ENCODE results near the gene FRMD4A.
A peak's percentile ranks its signal among the peaks of the same experiment; 100 is the strongest.

The FRMD4A gene

DNA sequence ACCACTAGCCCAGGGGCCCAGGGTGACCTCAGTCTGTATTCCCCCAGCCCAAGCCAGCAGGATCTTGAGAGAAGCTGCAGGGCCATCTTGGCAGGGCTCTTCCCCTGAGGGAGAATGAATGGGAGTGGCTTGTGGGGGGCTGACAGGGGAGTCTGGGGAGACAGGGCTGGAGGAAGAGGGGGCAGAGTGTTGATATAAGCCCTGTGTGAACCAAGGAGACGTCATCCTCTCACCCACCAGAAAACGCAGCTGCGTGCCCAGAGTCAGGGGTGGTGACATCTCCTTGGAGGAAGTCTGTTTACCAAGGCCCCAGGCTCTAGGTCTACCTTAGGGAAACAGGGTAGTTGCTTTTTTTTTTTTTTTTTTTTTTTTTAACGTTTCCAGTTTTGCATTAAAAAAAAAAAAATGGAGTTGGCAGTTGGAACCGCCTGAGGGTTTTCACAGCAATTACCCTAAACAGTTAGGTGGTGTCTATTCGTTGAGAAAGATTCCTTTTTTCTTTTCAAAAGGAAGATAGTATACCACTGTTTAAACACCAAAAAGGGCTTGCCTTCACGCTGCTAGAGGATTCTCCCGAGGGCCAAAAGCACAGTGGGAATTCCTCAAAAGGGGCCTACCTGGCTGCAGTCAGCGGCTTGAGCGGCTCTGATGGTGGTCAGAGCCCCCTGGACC lies 630.1 kb downstream of the FRMD4A start:
- H3K27ac ChIP-seq (replicated peaks), result no peak overlapping the region
- no peak overlapping the region for H3K4me3 ChIP-seq (replicated peaks; ENCODE audit: insufficient read depth, low read length)
- H3K27me3 ChIP-seq (ENCODE audit: insufficient read depth, poor library complexity, severe bottlenecking), result no peaks in the 10 kb centered on the region
- TF ChIP-seq, protein P1, sequence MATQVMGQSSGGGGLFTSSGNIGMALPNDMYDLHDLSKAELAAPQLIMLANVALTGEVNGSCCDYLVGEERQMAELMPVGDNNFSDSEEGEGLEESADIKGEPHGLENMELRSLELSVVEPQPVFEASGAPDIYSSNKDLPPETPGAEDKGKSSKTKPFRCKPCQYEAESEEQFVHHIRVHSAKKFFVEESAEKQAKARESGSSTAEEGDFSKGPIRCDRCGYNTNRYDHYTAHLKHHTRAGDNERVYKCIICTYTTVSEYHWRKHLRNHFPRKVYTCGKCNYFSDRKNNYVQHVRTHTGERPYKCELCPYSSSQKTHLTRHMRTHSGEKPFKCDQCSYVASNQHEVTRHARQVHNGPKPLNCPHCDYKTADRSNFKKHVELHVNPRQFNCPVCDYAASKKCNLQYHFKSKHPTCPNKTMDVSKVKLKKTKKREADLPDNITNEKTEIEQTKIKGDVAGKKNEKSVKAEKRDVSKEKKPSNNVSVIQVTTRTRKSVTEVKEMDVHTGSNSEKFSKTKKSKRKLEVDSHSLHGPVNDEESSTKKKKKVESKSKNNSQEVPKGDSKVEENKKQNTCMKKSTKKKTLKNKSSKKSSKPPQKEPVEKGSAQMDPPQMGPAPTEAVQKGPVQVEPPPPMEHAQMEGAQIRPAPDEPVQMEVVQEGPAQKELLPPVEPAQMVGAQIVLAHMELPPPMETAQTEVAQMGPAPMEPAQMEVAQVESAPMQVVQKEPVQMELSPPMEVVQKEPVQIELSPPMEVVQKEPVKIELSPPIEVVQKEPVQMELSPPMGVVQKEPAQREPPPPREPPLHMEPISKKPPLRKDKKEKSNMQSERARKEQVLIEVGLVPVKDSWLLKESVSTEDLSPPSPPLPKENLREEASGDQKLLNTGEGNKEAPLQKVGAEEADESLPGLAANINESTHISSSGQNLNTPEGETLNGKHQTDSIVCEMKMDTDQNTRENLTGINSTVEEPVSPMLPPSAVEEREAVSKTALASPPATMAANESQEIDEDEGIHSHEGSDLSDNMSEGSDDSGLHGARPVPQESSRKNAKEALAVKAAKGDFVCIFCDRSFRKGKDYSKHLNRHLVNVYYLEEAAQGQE (IDR thresholded peaks at IDR 0.05; ENCODE audit: insufficient replicate concordance, low read depth), result no peak
- TF ChIP-seq SPI1 (IDR thresholded peaks at IDR 0.05; ENCODE audit: borderline replicate concordance, low read depth) (no peak), POLR2AphosphoS5 (IDR thresholded peaks at IDR 0.05; ENCODE audit: low read depth) (no peak), GABPA (IDR thresholded peaks at IDR 0.05; ENCODE audit: low read depth) (no peak)
- TF ChIP-seq, protein P2, sequence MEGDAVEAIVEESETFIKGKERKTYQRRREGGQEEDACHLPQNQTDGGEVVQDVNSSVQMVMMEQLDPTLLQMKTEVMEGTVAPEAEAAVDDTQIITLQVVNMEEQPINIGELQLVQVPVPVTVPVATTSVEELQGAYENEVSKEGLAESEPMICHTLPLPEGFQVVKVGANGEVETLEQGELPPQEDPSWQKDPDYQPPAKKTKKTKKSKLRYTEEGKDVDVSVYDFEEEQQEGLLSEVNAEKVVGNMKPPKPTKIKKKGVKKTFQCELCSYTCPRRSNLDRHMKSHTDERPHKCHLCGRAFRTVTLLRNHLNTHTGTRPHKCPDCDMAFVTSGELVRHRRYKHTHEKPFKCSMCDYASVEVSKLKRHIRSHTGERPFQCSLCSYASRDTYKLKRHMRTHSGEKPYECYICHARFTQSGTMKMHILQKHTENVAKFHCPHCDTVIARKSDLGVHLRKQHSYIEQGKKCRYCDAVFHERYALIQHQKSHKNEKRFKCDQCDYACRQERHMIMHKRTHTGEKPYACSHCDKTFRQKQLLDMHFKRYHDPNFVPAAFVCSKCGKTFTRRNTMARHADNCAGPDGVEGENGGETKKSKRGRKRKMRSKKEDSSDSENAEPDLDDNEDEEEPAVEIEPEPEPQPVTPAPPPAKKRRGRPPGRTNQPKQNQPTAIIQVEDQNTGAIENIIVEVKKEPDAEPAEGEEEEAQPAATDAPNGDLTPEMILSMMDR (IDR thresholded peaks at IDR 0.05; ENCODE audit: insufficient read depth, low read length), result no peak
- peak in 1 of 2 experiments; percentile 21 for DNase-seq (ENCODE audit: low read depth in 1 of 2, low spot score in 1 of 2)

DNA sequence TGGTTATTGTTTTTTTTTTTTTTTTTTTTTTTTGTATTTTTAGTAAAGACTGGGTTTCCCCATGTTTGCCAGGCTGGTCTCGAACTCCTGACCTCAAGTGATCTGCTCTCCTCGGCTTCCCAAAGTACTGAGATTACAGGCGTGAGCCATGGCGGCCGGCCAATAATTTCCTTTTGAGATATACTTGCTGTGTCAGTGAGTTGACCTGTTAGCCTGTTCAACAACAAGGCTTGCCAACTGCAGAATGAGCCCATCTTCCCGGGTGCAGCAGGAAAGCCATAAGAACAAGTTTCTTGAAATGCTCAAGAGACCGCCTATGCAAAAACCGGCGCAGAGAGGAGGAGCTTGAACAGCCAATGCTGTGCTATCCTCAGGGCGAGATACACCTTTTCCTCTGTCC lies 631.5 kb downstream of the FRMD4A start:
- H3K4me3 ChIP-seq (replicated peaks; ENCODE audit: insufficient read depth, low read length), result no peak overlapping the region
- TF ChIP-seq SPI1 (IDR thresholded peaks at IDR 0.05; ENCODE audit: borderline replicate concordance, low read depth) (no peak), GABPA (IDR thresholded peaks at IDR 0.05; ENCODE audit: low read depth) (no peak), POLR2AphosphoS5 (IDR thresholded peaks at IDR 0.05; ENCODE audit: low read depth) (no peak)
- TF ChIP-seq, protein P2 (IDR thresholded peaks at IDR 0.05; ENCODE audit: insufficient read depth, low read length), result no peak
- TF ChIP-seq, protein P1 (IDR thresholded peaks at IDR 0.05; ENCODE audit: insufficient replicate concordance, low read depth), result no peak
- no peak for DNase-seq (ENCODE audit: low read depth in 1 of 2, low spot score in 1 of 2)
- H3K27me3 ChIP-seq (ENCODE audit: insufficient read depth, poor library complexity, severe bottlenecking), result no peaks in the 10 kb centered on the region
- H3K27ac ChIP-seq (replicated peaks), result no peak overlapping the region

DNA sequence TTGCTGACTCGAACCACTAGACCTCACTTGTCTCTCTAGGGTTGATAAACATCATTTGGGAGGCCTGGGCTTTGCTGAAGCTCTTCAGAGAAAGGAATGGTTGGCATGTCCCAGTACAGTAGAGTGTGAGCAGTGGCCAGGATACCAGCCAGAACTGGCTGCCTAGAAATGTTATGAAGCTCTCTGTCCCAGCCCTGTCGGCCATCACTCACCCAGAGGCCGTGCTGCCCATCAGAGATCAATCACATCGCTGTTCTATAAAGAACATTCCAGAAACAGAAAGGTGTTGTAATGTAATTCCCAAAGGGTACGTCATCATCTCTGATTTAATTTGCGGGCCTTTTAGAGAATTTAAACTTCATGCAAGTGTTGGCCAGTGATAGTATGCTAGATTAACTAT lies 632.5 kb downstream of the FRMD4A start:
- Histone ChIP-seq H3K27ac (replicated peaks) (no peak overlapping the region), H3K4me3 (replicated peaks; ENCODE audit: insufficient read depth, low read length) (no peak overlapping the region), H3K27me3 (ENCODE audit: insufficient read depth, poor library complexity, severe bottlenecking) (no peaks in the 10 kb centered on the region)
- DNase-seq (ENCODE audit: low read depth in 1 of 2, low spot score in 1 of 2), result no peak
- TF ChIP-seq POLR2AphosphoS5 (IDR thresholded peaks at IDR 0.05; ENCODE audit: low read depth) (no peak), GABPA (IDR thresholded peaks at IDR 0.05; ENCODE audit: low read depth) (no peak), SPI1 (IDR thresholded peaks at IDR 0.05; ENCODE audit: borderline replicate concordance, low read depth) (no peak)
- TF ChIP-seq, protein P2 (IDR thresholded peaks at IDR 0.05; ENCODE audit: insufficient read depth, low read length), result no peak
- TF ChIP-seq, protein P1 (IDR thresholded peaks at IDR 0.05; ENCODE audit: insufficient replicate concordance, low read depth), result no peak

Data from HL-60 (cell line).